Naive thymus-derived CD8-positive, alpha-beta T cell (primary cell): ENCODE data around the gene RRP1. TPM values are rescaled to one million over a fixed set of nuclear protein-coding genes. Genes with fewer than 3 reads are reported as not detected.
"Not testable (repeated sequence)": the region's sequence is repeated elsewhere in the genome, so short reads cannot be mapped to it uniquely, and the experiment has no call there.

Experiments used
- ATAC-seq, 2 donors: fragments of 150-1000 bp; cut with Tn5 transposase in 1 of 2; sonication (Bioruptor Pico), chemical (Tn5 transposase) in 1 of 2; 1 replicate in 1 of 2; 2 replicates in 1 of 2; pipeline ENCODE4 v1.10.0; 2021; ENCODE audit warnings: mild to moderate bottlenecking in 2 of 2, moderate library complexity in 2 of 2
- POLR2A ChIA-PET: fragments of 350-600 bp; sonication (Branson Sonifier 250); formaldehyde crosslinking; loops from one replicate; lab custom pipeline; 2021; ENCODE audit warnings: antibody characterized with exemption; lab: Charles Lee
- DNase-seq, 10 donors: peaks; one replicate each; pipeline versions ENCODE4 v3.0.0 to v3.0.0-alpha.2; 2020 to 2022
- H3K27ac Mint-ChIP-seq, 10 donors: one replicate each; pipeline ENCODE4 v1.8.0; 2020 to 2022; ENCODE audit warnings: mild to moderate bottlenecking in 10 of 10, mixed read lengths in 10 of 10, moderate library complexity in 4 of 10, inconsistent platforms in 1 of 10
- H3K27me3 Mint-ChIP-seq, 5 donors: one replicate each; pipeline ENCODE4 v1.8.0; 2021 to 2022; ENCODE audit warnings: mixed read lengths in 5 of 5
- H3K36me3 Mint-ChIP-seq, 3 donors: one replicate each; pipeline ENCODE4 v1.8.0; 2020 to 2022; ENCODE audit warnings: mixed read lengths in 3 of 3, mild to moderate bottlenecking in 2 of 3, inconsistent platforms in 1 of 3
- H3K4me1 Mint-ChIP-seq, 4 donors: one replicate each; pipeline ENCODE4 v1.8.0; 2021 to 2022; ENCODE audit warnings: mixed read lengths in 4 of 4
- H3K4me3 Mint-ChIP-seq, 10 donors: one replicate each; pipeline ENCODE4 v1.8.0; 2020 to 2022; ENCODE audit warnings: mild to moderate bottlenecking in 10 of 10, mixed read lengths in 10 of 10, moderate library complexity in 6 of 10, inconsistent platforms in 1 of 10
- H3K9me3 Mint-ChIP-seq, 9 donors: one replicate each; pipeline ENCODE4 v1.8.0; 2020 to 2022; ENCODE audit warnings: mixed read lengths in 9 of 9, mild to moderate bottlenecking in 3 of 9, inconsistent platforms in 1 of 9, moderate library complexity in 1 of 9
- polyA plus RNA-seq, 3 donors: library from polyadenylated mRNA; unstranded; fragments of 300-500 nt; fragmentation: Illumina TruSeq; gene quantifications; one replicate each; pipeline ENCODE4 v1.2.3, GENCODE V29; 2021
- total RNA-seq, 8 experiments: library from RNA in 2 of 8; stranded (reverse) in 2 of 8; gene quantifications; one replicate each; pipeline ENCODE4 v1.2.3 and lab custom pipeline; 2021 to 2026

RRP1 gene
- total and polyA plus RNA-seq, 5 experiments from 2014 or later: 12.3 to 28.3 (median 23.5) TPM

GRCh38 chr21:43817157-43818086, 28.0 kb downstream of the RRP1 start:
- H3K4me3 Mint-ChIP-seq: no peak overlapping the region
- H3K27me3 Mint-ChIP-seq: peaks cover 0 to 4% (median 0%) of the 10 kb centered on the region in 5 donors
- peaks cover 0 to 7% (median 5%) of the 10 kb centered on the region in 9 donors for H3K9me3 Mint-ChIP-seq
- H3K4me1 Mint-ChIP-seq: peaks cover 4 to 12% (median 9%) of the 10 kb centered on the region in 4 donors
- H3K27ac Mint-ChIP-seq: no peak overlapping the region
- H3K36me3 Mint-ChIP-seq: peaks cover 0 to 5% (median 0%) of the 10 kb centered on the region in 3 donors
- POLR2A ChIA-PET: no interaction called here
- peak in 1 of 10 donors; percentile 27 for DNase-seq
- no peak for ATAC-seq

- Mint-ChIP-seq H3K27ac (peak overlapping the region in 2 of 10 donors; percentile 4 to 46), H3K27me3 (peaks cover 0 to 4% (median 0%) of the 10 kb centered on the region in 5 donors), H3K9me3 (peaks cover 0 to 7% (median 5%) of the 10 kb centered on the region in 9 donors), H3K4me3 (peak overlapping the region in 1 of 10 donors; percentile 53), H3K36me3 (peaks cover 0 to 5% (median 0%) of the 10 kb centered on the region in 3 donors), H3K4me1 (peaks cover 2 to 9% (median 6%) of the 10 kb centered on the region in 4 donors)
- ATAC-seq (no peak), DNase-seq (peak in 1 of 10 donors; percentile 3)
- POLR2A ChIA-PET: no interaction called here
Observed at GRCh38 chr21:43818685-43819084, 29.3 kb downstream of the RRP1 start.

- Mint-ChIP-seq H3K36me3 (peaks cover 0 to 5% (median 0%) of the 10 kb centered on the region in 3 donors), H3K27ac (no peak overlapping the region), H3K27me3 (peaks cover 0 to 4% (median 0%) of the 10 kb centered on the region in 5 donors), H3K4me3 (no peak overlapping the region), H3K9me3 (peaks cover 0 to 7% (median 5%) of the 10 kb centered on the region in 9 donors), H3K4me1 (peaks cover 2 to 8% (median 3%) of the 10 kb centered on the region in 4 donors)
- DNase-seq (peak in 1 of 10 donors; percentile 58), ATAC-seq (no peak)
- POLR2A ChIA-PET: no interaction called here
Observed at GRCh38 chr21:43819511-43820405, 30.4 kb downstream of the RRP1 start.

GRCh38 chr21:43820466-43820865, 31.1 kb downstream of the RRP1 start:
- DNase-seq (no peak), ATAC-seq (no peak)
- H3K27ac Mint-ChIP-seq: no peak overlapping the region
- peaks cover 0 to 5% (median 0%) of the 10 kb centered on the region in 3 donors for H3K36me3 Mint-ChIP-seq
- no peak overlapping the region for H3K4me3 Mint-ChIP-seq
- H3K9me3 Mint-ChIP-seq: peaks cover 0 to 7% (median 5%) of the 10 kb centered on the region in 9 donors
- POLR2A ChIA-PET: no interaction called here
- H3K27me3 Mint-ChIP-seq: peaks cover 0 to 4% (median 0%) of the 10 kb centered on the region in 5 donors
- peaks cover 0 to 7% (median 0%) of the 10 kb centered on the region in 4 donors for H3K4me1 Mint-ChIP-seq

- POLR2A ChIA-PET, H3K9me3 Mint-ChIP-seq, DNase-seq, H3K27me3 Mint-ChIP-seq, ATAC-seq, H3K4me3 Mint-ChIP-seq, H3K36me3 Mint-ChIP-seq, H3K4me1 Mint-ChIP-seq: not testable (repeated sequence)
- H3K27ac Mint-ChIP-seq: peak overlapping the region in 1 of 10 donors; percentile 25
Observed at GRCh38 chr21:43822166-43822565, 32.8 kb downstream of the RRP1 start.

- H3K36me3 Mint-ChIP-seq, H3K27me3 Mint-ChIP-seq, H3K4me3 Mint-ChIP-seq, DNase-seq, ATAC-seq, H3K4me1 Mint-ChIP-seq, H3K9me3 Mint-ChIP-seq, POLR2A ChIA-PET, H3K27ac Mint-ChIP-seq: not testable (repeated sequence)
Observed at GRCh38 chr21:43822741-43823140, 33.4 kb downstream of the RRP1 start.

GRCh38 chr21:43824333-43825241, 35.2 kb downstream of the RRP1 start:
- DNase-seq (no peak), ATAC-seq (no peak)
- Mint-ChIP-seq H3K27me3 (peaks cover 0 to 4% (median 0%) of the 10 kb centered on the region in 5 donors), H3K27ac (no peak overlapping the region), H3K36me3 (no peaks in the 10 kb centered on the region), H3K4me3 (no peak overlapping the region), H3K4me1 (no peaks in the 10 kb centered on the region), H3K9me3 (no peaks in the 10 kb centered on the region)
- POLR2A ChIA-PET: no interaction called here

- H3K27me3 Mint-ChIP-seq: peaks cover 0 to 6% (median 0%) of the 10 kb centered on the region in 5 donors
- no peak for ATAC-seq
- no peaks in the 10 kb centered on the region for H3K36me3 Mint-ChIP-seq
- no peaks in the 10 kb centered on the region for H3K4me1 Mint-ChIP-seq
- no peak for DNase-seq
- POLR2A ChIA-PET: no interaction called here
- H3K27ac Mint-ChIP-seq: no peak overlapping the region
- H3K9me3 Mint-ChIP-seq: no peaks in the 10 kb centered on the region
- H3K4me3 Mint-ChIP-seq: no peak overlapping the region
Observed at GRCh38 chr21:43825242-43825935, 36.0 kb downstream of the RRP1 start.

GRCh38 chr21:43825936-43826622, 36.7 kb downstream of the RRP1 start:
- H3K4me1 Mint-ChIP-seq: no peaks in the 10 kb centered on the region
- no peaks in the 10 kb centered on the region for H3K9me3 Mint-ChIP-seq

GRCh38 chr21:43826623-43826974, 37.2 kb downstream of the RRP1 start:
- no peak for ATAC-seq
- POLR2A ChIA-PET: no interaction called here
- H3K27me3 Mint-ChIP-seq: peaks cover 0 to 9% (median 3%) of the 10 kb centered on the region in 5 donors
- H3K4me3 Mint-ChIP-seq: no peak overlapping the region
- peak overlapping the region in 1 of 10 donors; percentile 71 for H3K27ac Mint-ChIP-seq
- no peaks in the 10 kb centered on the region for H3K36me3 Mint-ChIP-seq
- no peak for DNase-seq
- no peaks in the 10 kb centered on the region for H3K9me3 Mint-ChIP-seq
- H3K4me1 Mint-ChIP-seq: no peaks in the 10 kb centered on the region

More at GRCh38 chr21:43825936-43826622, 36.7 kb downstream of the RRP1 start:
- no peak overlapping the region for H3K4me3 Mint-ChIP-seq
- POLR2A ChIA-PET: no interaction called here
- H3K36me3 Mint-ChIP-seq: no peaks in the 10 kb centered on the region
- no peak for ATAC-seq
- peaks cover 0 to 9% (median 3%) of the 10 kb centered on the region in 5 donors for H3K27me3 Mint-ChIP-seq
- no peak for DNase-seq
- peak overlapping the region in 1 of 10 donors; percentile 40 for H3K27ac Mint-ChIP-seq
